Fibroblast of villous mesenchyme (primary cell): ENCODE results near the gene GRIK1. TPM values are rescaled to one million over a fixed set of nuclear protein-coding genes. Genes with fewer than 3 reads are reported as not detected.

ENCODE experiments used
- DNase-seq: peaks from one replicate; pipeline ENCODE4 v3.0.0-alpha.2; 2010; ENCODE audit warnings: low read depth
- H3K4me3 ChIP-seq: 2 replicates; pipeline ENCODE4 v1.5.1; 2011; ENCODE audit warnings: low read depth, mild to moderate bottlenecking, low read length
- total RNA-seq: library from RNA; depleted of rRNA; stranded (reverse); fragments of >200 nt; gene quantifications from 2 replicates; pipeline ENCODE4 v1.2.3, GENCODE V29; 2012
- TF ChIP-seq, protein P1 (sequence below): IDR thresholded peaks from 2 replicates; pipeline ENCODE4 v1.5.1; 2012; ENCODE audit warnings: low read depth, mild to moderate bottlenecking, low read length; ENCODE audit not compliant: insufficient read depth

The GRIK1 gene
- total RNA-seq, 1 donor = under 0.01 TPM

DNA sequence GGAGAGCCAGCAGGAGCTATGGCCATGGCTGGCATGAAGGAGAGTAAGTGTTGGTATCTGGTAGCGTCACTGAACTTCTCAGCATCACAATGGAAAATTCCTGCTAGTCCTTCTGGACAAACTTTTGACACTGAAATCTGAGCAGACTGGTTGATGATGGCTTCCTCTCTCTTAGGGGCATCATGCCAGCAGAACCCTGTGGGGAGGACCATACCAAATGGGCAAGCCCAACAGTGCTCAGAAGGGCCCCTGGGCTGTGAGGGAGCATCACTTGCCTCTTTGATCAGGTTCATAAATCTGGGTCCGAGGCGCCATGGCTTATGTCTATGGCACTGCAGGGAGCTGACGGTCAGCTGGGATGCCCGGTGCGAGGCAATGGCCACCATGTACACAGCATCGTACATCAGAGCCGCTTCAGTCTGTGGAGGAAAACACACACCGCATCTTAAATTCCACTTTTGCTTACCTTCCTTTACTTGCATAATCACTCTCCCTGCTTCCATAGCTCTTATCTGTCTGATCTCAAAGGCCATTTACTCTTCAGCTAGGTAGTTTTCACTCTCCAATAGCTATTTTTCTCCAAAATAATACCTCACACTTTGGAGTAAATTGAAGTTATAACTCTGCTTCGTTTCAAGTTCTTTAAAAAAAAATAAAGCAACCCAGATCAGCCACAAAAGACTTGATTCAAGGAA is 297.1 kb downstream of the GRIK1 start:
- no peak overlapping the region for H3K4me3 ChIP-seq
- TF ChIP-seq, protein P1, sequence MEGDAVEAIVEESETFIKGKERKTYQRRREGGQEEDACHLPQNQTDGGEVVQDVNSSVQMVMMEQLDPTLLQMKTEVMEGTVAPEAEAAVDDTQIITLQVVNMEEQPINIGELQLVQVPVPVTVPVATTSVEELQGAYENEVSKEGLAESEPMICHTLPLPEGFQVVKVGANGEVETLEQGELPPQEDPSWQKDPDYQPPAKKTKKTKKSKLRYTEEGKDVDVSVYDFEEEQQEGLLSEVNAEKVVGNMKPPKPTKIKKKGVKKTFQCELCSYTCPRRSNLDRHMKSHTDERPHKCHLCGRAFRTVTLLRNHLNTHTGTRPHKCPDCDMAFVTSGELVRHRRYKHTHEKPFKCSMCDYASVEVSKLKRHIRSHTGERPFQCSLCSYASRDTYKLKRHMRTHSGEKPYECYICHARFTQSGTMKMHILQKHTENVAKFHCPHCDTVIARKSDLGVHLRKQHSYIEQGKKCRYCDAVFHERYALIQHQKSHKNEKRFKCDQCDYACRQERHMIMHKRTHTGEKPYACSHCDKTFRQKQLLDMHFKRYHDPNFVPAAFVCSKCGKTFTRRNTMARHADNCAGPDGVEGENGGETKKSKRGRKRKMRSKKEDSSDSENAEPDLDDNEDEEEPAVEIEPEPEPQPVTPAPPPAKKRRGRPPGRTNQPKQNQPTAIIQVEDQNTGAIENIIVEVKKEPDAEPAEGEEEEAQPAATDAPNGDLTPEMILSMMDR = no peak
- no peak for DNase-seq

DNA sequence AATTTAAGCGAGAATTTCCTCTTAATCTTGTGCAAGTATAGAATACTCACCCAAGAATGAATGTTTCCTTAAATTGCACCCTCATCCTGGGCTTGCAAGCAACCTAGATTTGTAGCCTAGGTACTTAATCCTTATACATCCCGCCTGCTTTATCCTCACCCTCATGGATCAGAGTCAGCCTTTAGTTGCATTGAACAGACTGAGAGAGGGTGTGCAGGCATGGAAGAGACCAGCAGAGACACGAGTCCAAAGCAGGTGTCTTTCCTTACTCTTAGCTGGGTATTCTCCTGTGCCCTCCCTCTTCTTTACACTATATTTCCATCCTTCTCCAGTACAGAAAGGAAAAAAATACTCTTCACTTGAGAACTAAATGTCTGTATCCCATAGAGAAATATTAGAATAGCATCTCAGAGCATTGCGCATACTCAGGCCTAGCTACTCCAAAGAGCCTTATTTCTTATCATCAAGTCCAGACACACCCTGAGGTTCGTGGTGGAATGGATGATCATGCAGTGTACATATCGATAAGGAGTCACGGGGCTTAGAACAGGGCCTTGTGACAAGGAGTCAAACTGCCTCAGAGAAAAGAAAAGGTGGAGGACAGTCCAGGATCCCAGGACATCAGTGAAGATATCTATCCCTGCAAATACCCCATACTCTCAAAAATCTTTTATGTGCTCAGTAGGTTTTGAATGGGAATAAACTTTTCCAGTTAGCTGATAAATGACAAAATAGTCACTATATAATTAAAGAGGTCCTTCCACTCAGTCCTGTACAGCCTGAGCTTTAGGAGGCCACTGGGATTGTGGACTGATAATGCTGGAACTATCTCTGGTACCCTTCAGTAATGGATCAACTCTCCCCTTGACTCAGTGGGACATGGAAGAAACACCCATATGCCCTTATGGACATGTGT is 297.9 kb downstream of the GRIK1 start:
- TF ChIP-seq, protein P1 = no peak
- DNase-seq = no peak
- no peak overlapping the region for H3K4me3 ChIP-seq

- no peak overlapping the region for H3K4me3 ChIP-seq
- TF ChIP-seq, protein P1 = no peak
- no peak for DNase-seq
These were observed 298.7 kb downstream of the GRIK1 start for GRCh38 chr21:29641001-29641634.

DNA sequence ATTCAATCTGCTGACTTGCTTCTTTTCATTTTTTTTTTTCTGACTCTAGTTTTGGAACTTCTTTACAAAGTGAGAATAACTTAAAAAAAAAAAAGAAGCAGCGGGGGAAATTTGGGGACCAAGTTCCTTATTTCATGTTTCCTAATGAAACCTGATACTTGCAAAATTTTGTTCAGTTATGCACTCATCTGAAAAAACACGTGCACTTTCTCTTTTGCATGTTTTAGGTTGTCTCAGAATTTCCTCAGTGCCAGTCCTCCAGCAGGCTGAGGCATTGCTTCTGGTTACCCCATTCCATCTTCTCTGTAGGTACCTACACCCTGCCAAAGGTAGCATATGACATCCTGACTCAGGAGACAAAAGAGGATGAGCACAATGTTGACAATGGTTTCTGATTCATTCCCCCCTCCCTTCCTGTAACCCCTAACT is 299.7 kb downstream of the GRIK1 start:
- TF ChIP-seq, protein P1 = no peak
- DNase-seq = no peak

GRCh38 chr21:29639366-29640079 is 300.3 kb downstream of the GRIK1 start:
- TF ChIP-seq, protein P1 = no peak
- no peak overlapping the region for H3K4me3 ChIP-seq
- DNase-seq = no peak

More for the DNA sequence above, 299.7 kb downstream of the GRIK1 start:
- no peak overlapping the region for H3K4me3 ChIP-seq

DNA sequence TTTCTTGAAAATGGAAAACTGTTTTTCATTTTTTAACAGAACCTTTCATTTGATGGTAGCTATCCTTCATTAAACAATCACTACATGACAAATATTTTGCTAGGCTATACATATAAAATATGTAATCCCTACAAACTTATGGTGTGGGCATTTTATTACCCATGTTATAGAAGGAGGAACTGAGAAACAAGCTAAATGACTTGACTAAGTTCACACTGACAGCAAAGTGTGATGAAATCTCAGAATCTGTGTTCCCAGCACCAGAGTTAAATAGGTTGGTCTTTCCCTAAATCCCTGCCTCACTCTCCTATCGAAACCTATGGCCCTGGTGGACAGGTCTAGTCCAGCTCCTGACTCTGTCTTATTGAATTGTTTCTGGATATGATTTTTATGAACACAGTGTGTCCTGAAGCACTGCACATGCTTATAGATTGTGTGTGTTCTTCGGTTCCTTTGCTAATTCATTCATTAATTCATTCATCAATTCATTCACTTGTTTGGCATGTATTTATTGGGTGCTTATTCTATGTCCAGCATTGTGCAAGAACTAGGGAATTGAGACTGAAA is 301.0 kb downstream of the GRIK1 start:
- TF ChIP-seq, protein P1 = no peak
- DNase-seq = no peak
- H3K4me3 ChIP-seq = no peak overlapping the region
